ENCODE data around the gene SMIM32. TPM values are rescaled to one million over a fixed set of nuclear protein-coding genes. Genes with fewer than 3 reads are reported as not detected.

The SMIM32 gene
- total RNA-seq, 1 donor from 2014 or later, result 0.22 TPM

GRCh38 chr5:136193322-136193935 is 467 bp upstream of the SMIM32 start:
- DNase-seq (ENCODE audit: low spot score in 2 of 2, unreplicated experiment in 2 of 2), result peak in 1 of 2 experiments; percentile 37
- peak overlapping the region; percentile 71 for H3K4me3 Mint-ChIP-seq
- H3K36me3 Mint-ChIP-seq, result peaks cover 9% of the 10 kb centered on the region
- peaks cover 9% of the 10 kb centered on the region for H3K4me1 Mint-ChIP-seq
- no peak overlapping the region for H3K27ac Mint-ChIP-seq
- TF ChIP-seq CTCF (IDR thresholded peaks at IDR 0.05; ENCODE audit: unreplicated experiment), result no peak
- peaks cover 58% of the 10 kb centered on the region for H3K27me3 Mint-ChIP-seq (ENCODE audit: low read depth)
- H3K9me3 Mint-ChIP-seq, result no peaks in the 10 kb centered on the region

GRCh38 chr5:136192015-136192525 is 892 bp downstream of the SMIM32 start:
- no peak for TF ChIP-seq CTCF (IDR thresholded peaks at IDR 0.05; ENCODE audit: unreplicated experiment)
- peaks cover 6% of the 10 kb centered on the region for H3K4me1 Mint-ChIP-seq
- peaks cover 18% of the 10 kb centered on the region for H3K36me3 Mint-ChIP-seq
- H3K27me3 Mint-ChIP-seq (ENCODE audit: low read depth), result peaks cover 58% of the 10 kb centered on the region
- no peak overlapping the region for H3K27ac Mint-ChIP-seq
- H3K9me3 Mint-ChIP-seq, result no peaks in the 10 kb centered on the region
- H3K4me3 Mint-ChIP-seq, result peak overlapping the region; percentile 69
- peak in 1 of 2 experiments; percentile 47 for DNase-seq (ENCODE audit: low spot score in 2 of 2, unreplicated experiment in 2 of 2)

GRCh38 chr5:136191304-136192014 is 1.5 kb downstream of the SMIM32 start:
- no peak for TF ChIP-seq CTCF (IDR thresholded peaks at IDR 0.05; ENCODE audit: unreplicated experiment)
- Mint-ChIP-seq H3K27ac (no peak overlapping the region), H3K36me3 (peaks cover 24% of the 10 kb centered on the region), H3K4me3 (peak overlapping the region; percentile 69), H3K27me3 (ENCODE audit: low read depth) (peaks cover 58% of the 10 kb centered on the region), H3K4me1 (peaks cover 6% of the 10 kb centered on the region), H3K9me3 (no peaks in the 10 kb centered on the region)
- DNase-seq (ENCODE audit: low spot score in 2 of 2, unreplicated experiment in 2 of 2), result peak in 1 of 2 experiments; percentile 39

GRCh38 chr5:136190904-136191303 is 2.1 kb downstream of the SMIM32 start:
- Mint-ChIP-seq H3K4me1 (peaks cover 6% of the 10 kb centered on the region), H3K4me3 (peak overlapping the region; percentile 69), H3K9me3 (no peaks in the 10 kb centered on the region), H3K27ac (no peak overlapping the region), H3K27me3 (ENCODE audit: low read depth) (peaks cover 58% of the 10 kb centered on the region), H3K36me3 (peaks cover 29% of the 10 kb centered on the region)
- no peak for TF ChIP-seq CTCF (IDR thresholded peaks at IDR 0.05; ENCODE audit: unreplicated experiment)
- DNase-seq (ENCODE audit: low spot score in 2 of 2, unreplicated experiment in 2 of 2), result no peak

GRCh38 chr5:136190091-136190720 is 2.8 kb downstream of the SMIM32 start:
- Mint-ChIP-seq H3K4me3 (no peak overlapping the region), H3K36me3 (peaks cover 29% of the 10 kb centered on the region), H3K27ac (no peak overlapping the region), H3K9me3 (no peaks in the 10 kb centered on the region), H3K27me3 (ENCODE audit: low read depth) (peaks cover 55% of the 10 kb centered on the region), H3K4me1 (peaks cover 11% of the 10 kb centered on the region)
- TF ChIP-seq CTCF (IDR thresholded peaks at IDR 0.05; ENCODE audit: unreplicated experiment), result no peak
- no peak for DNase-seq (ENCODE audit: low spot score in 2 of 2, unreplicated experiment in 2 of 2)

Measured in mesothelial cell of epicardium (in vitro differentiated cells).